Activated CD8-positive, alpha-beta memory T cell treated with anti-CD3 and anti-CD28 coated beads, Interleukin-2, amount 50 U/mL, for 4 hours (primary cell): ENCODE results near the gene DLX6.
"Not testable (repeated sequence)": the region's sequence is repeated elsewhere in the genome, so short reads cannot be mapped to it uniquely, and the experiment has no call there.

Experiments used
- DNase-seq: peaks from one replicate; pipeline ENCODE4 v3.0.0-alpha.2; 2020

Gene DLX6

GRCh38 chr7:97024209-97025129, 19.1 kb downstream of the DLX6 start, which contains the start of gene DLX5:
Gene DLX5, minus strand, starts transcription at chr7:97024831. Its CDS starts 208 bp downstream, at chr7:97024623.
- no peak for DNase-seq

- DNase-seq: no peak
These were observed 19.8 kb downstream of the DLX6 start for GRCh38 chr7:97025130-97025499.

DNA sequence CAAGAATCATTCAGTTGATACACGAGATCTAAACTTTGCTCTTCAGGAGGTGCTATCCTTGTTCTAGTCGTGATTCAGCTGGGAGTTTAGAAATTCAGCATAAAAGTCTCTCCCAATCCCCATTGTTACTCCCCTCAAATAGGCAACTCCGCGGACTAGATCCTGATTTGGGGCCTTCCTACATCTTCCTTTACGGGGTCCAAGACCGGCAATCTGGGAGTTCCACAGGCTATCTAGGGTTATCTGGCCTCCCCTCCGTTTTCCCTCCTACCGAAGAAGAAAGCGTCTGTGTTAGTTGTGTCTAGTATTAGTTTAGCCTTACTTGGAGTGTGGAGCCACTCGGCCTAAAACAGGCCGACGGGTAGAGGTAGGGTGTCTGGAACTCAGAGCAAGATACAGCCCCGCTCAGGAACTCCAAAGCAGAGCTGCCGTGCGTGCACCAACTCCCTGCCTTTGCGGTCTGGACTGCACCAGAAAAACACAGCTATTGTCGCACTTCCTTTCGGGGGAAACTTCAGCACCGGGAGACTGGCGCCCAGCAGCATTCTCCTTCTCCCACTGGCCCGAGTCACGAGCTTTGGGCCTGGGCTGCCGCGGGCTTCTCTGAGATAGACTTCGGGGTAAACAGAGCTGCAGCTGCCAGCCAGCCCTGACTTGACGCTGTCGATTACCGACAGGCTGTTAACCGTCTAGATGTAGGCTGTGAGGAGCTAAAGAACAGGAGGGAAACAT, 20.8 kb downstream of the DLX6 start:
- no peak for DNase-seq

DNA sequence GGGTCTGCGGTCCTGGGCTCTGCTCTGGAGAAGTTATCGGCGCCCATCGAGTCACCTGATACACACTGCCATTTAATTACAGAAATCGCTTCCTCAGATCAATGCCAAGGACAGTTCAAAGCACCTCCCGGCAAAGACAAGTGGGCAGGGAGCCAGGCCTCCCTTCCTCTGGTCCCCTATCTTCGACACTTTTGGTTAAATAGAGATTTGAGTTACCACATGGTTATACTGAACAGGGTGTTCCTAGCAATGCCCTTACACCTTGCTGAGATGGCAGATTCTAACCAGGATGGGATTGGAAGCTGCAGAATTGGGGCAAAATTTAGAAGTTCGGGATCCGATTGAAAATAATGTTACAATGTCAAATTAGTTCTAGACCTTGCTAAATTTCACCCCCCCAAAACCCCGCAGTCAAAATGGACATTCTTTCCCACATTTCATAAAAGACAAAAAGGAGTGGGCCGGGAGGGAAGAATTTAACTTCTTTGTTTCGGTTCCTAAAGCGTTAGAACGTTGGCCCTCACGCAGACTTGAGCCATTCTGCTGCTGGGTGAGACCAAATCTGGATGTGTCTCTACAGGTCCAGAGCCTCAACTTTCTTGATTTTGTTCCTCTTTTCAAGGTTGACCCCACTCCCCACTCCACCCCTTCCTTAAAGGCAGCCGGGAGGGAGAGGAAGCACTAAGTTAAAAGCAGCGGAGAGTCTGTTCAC, 21.5 kb downstream of the DLX6 start:
- DNase-seq: no peak

- peak; percentile 65 for DNase-seq
These were observed 22.3 kb downstream of the DLX6 start for GRCh38 chr7:97027427-97028234.

GRCh38 chr7:97034213-97034852, 29.0 kb downstream of the DLX6 start:
- DNase-seq: not testable (repeated sequence)

DNA sequence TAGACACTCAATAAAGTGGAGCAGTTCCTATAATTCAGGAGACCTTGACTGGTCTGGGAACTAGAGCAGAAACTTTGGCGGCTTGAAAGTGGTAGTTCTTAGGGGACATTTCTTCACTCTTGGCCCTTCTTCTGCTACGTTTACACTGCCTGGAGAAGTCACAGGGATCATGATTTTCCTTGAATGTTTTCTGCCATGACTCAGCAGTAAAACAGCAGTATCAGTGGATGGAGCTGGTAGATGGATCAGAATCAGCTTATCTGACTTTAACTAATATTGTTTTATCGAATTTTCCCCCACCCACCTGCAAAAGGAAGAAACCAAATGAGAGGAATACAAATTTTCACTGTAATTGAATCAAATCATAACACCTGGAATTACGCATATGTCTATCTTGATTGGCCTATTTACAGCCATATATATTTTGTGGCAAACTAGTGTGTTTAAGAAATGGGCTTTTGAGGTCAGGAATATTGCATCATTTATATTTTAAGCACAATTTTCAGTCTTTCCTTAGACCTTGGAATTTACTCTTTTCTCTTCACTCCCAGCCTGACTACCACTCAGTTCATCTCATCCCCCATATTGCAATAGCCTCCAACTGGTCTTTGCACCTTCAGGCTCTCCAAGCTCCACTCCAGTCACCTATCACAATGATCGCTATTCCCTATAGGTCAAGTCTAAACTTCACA, 34.2 kb downstream of the DLX6 start:
- no peak for DNase-seq

DNA sequence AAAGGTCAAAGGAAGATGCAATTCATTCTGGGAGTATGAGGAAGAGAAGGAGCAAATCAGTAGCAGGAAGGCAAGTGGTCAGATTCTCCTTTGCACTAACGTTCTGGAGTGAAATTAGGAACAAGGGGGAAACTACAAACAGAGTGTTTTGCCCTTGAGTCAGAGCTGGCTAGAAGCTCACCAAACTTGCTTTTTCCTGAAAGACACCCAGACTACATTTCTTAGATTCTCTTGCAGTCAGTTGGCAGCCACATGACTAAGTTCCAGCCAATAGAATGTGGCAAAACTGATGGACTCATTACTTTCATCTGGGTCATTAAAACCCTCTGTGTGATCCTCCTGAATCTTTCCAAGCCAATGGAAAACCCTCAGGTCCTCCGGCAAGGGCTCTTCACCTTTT, 37.9 kb downstream of the DLX6 start:
- DNase-seq: no peak
